GM18505 (cell line): ENCODE data around the gene CPHXL.

Source experiments
- ATAC-seq: cut with Tn5 transposase; IDR thresholded peaks from one replicate; pipeline ENCODE4 v1.9.1; 2021; ENCODE audit not compliant: unreplicated experiment
- POLR2A ChIP-seq: IDR thresholded peaks from 4 replicates; pipeline ENCODE4 v1.6.1; 2011; ENCODE audit warnings: borderline replicate concordance; ENCODE audit not compliant: insufficient read depth, insufficient read length; ENCODE audit errors: extremely low read depth

CPHXL gene

DNA sequence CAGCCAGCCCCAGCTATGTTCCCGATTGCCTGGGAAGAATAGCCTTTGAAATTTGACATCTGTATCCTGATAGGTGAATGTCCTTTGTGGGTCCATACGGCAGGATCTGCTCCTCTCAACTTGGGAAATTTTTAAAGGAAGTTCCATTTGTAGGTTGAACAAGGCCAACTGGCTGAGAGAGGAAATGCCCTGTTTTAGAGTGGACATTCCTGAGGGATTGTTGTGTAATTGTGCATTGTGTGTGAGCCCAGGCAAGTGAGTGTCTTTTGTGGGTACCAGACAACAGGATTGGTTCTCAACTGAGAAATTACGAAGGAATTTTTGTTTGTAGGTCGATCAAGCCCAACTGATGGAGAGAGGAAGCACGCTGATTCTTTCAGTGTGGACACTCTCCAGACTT is 46.9 kb downstream of the CPHXL start:
- no peak for TF ChIP-seq POLR2A
- no peak for ATAC-seq

- no peak for TF ChIP-seq POLR2A
- no peak for ATAC-seq
Observed at GRCh38 chr16:75676909-75677308, 49.4 kb downstream of the CPHXL start, which contains the start of gene CPHXL2. TSS of gene CPHXL2 (minus strand) at chr16:75677009. CDS start at chr16:75676999, 10 bp downstream.

DNA sequence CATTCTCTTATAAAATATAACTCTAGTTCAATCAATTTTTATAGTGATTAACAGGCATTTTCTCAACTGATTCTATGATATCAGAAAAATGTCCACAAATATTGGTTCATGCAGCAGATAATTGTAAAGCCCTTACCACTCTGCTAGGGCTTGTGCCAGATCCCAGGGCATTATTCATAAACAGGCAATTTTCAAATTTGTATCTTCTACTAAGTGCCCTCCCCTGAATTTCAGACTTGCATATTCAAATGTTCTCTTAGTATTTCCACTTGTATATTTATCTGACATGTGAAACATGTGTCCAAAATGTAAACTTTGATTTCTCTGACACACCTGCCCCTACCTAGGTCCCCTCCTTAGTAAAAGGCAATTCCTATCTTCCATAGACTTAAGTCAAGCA is 58.8 kb downstream of the CPHXL start:
- no peak for TF ChIP-seq POLR2A

More for the DNA sequence above, 58.8 kb downstream of the CPHXL start:
- no peak for ATAC-seq
